Measurements from ENCODE around the gene SAMD10.
"Not testable (repeated sequence)": the region's sequence is repeated elsewhere in the genome, so short reads cannot be mapped to it uniquely, and the experiment has no call there.

Gene SAMD10

GRCh38 chr20:64000906-64001305 lies 21.5 kb upstream of the SAMD10 start:
- no peak for DNase-seq

- no peak for DNase-seq
Observed at GRCh38 chr20:63982937-63983336, 3.5 kb upstream of the SAMD10 start.

- DNase-seq: peak; percentile 91 to 94
Observed at GRCh38 chr20:63980806-63981728, 1.6 kb upstream of the SAMD10 start, which contains the start of gene PRPF6. Gene PRPF6 (plus strand): TSS chr20:63981132. CDS start chr20:63981246, 114 bp downstream.

- DNase-seq: peak; percentile 15 to 25
Observed at GRCh38 chr20:63980317-63980805, 919 bp upstream of the SAMD10 start.

- no peak for DNase-seq
Observed at GRCh38 chr20:63979229-63979556, 249 bp downstream of the SAMD10 start.

- peak; percentile 19 to 26 for DNase-seq
Observed at GRCh38 chr20:63978319-63979228, 868 bp downstream of the SAMD10 start.

GRCh38 chr20:63977739-63978276 lies 1.6 kb downstream of the SAMD10 start:
- DNase-seq: peak; percentile 28 to 46

- DNase-seq: no peak
Observed at GRCh38 chr20:63976980-63977738, 2.3 kb downstream of the SAMD10 start.

GRCh38 chr20:63976511-63976910 lies 2.9 kb downstream of the SAMD10 start:
- not testable (repeated sequence) for DNase-seq

GRCh38 chr20:63974402-63975200 lies 4.8 kb downstream of the SAMD10 start:
- DNase-seq: no peak

GRCh38 chr20:63973636-63974401 lies 5.6 kb downstream of the SAMD10 start:
- DNase-seq: peak; percentile 51 to 64

GRCh38 chr20:63973160-63973479 lies 6.3 kb downstream of the SAMD10 start:
- no peak for DNase-seq

- DNase-seq: no peak
Observed at GRCh38 chr20:63972312-63973159, 6.9 kb downstream of the SAMD10 start.

GRCh38 chr20:63971960-63972311 lies 7.5 kb downstream of the SAMD10 start:
- not testable (repeated sequence) for DNase-seq

- no peak for DNase-seq
Observed at GRCh38 chr20:63970714-63971431, 8.6 kb downstream of the SAMD10 start.

- DNase-seq: peak in 1 of 2 experiments; percentile 12
Observed at GRCh38 chr20:63969838-63970713, 9.4 kb downstream of the SAMD10 start, which contains the start of gene ZNF512B. Gene ZNF512B (minus strand): TSS chr20:63969930. CDS start chr20:63967950, 1,980 bp downstream.

- DNase-seq: no peak
Observed at GRCh38 chr20:63968928-63969760, 10.3 kb downstream of the SAMD10 start.

Measured in AML-193 (cell line).